Measurements from ENCODE around the gene TAL2.
A peak's percentile ranks its signal among the peaks of the same experiment; 100 is the strongest.

The TAL2 gene

GRCh38 chr9:105662184-105663104 is at the start of gene TAL2:
TSS of gene TAL2 (plus strand) at chr9:105662457. CDS start at chr9:105662497, 40 bp downstream.
- DNase-seq, result no peak

GRCh38 chr9:105621001-105621400 is 41.3 kb upstream of the TAL2 start:
- DNase-seq, result no peak

- DNase-seq, result no peak
These were observed 37.2 kb upstream of the TAL2 start for GRCh38 chr9:105625088-105625487.

GRCh38 chr9:105632807-105633206 is 29.4 kb upstream of the TAL2 start:
- no peak for DNase-seq

GRCh38 chr9:105633411-105633810 is 28.8 kb upstream of the TAL2 start:
- DNase-seq, result peak; percentile 24

GRCh38 chr9:105636331-105636730 is 25.9 kb upstream of the TAL2 start:
- DNase-seq, result no peak

GRCh38 chr9:105637787-105638395 is 24.4 kb upstream of the TAL2 start:
- DNase-seq, result no peak

- DNase-seq, result no peak
These were observed 22.3 kb upstream of the TAL2 start for GRCh38 chr9:105639936-105640335.

GRCh38 chr9:105643795-105644194 is 18.5 kb upstream of the TAL2 start:
- no peak for DNase-seq

GRCh38 chr9:105646879-105647594 is 15.2 kb upstream of the TAL2 start:
- no peak for DNase-seq

GRCh38 chr9:105647595-105648349 is 14.5 kb upstream of the TAL2 start:
- DNase-seq, result no peak

GRCh38 chr9:105651806-105652205 is 10.5 kb upstream of the TAL2 start:
- DNase-seq, result no peak

- peak; percentile 33 for DNase-seq
These were observed 5.9 kb upstream of the TAL2 start for GRCh38 chr9:105656131-105656921.

- no peak for DNase-seq
These were observed 3.9 kb upstream of the TAL2 start for GRCh38 chr9:105658351-105658750.

GRCh38 chr9:105661011-105661410 is 1.2 kb upstream of the TAL2 start:
- DNase-seq, result no peak

GRCh38 chr9:105663914-105664313 is 1.7 kb downstream of the TAL2 start:
- DNase-seq, result no peak

GRCh38 chr9:105667867-105668266 is 5.6 kb downstream of the TAL2 start:
- DNase-seq, result no peak

GRCh38 chr9:105670315-105670714 is 8.1 kb downstream of the TAL2 start:
- no peak for DNase-seq

GRCh38 chr9:105670775-105671174 is 8.5 kb downstream of the TAL2 start:
- no peak for DNase-seq

- DNase-seq, result no peak
These were observed 10.5 kb downstream of the TAL2 start for GRCh38 chr9:105672711-105673234.

- no peak for DNase-seq
These were observed 11.7 kb downstream of the TAL2 start for GRCh38 chr9:105673850-105674387.
